HepG2 (cell line): ENCODE results near the gene ANAPC10. TPM values are rescaled to one million over a fixed set of nuclear protein-coding genes. Genes with fewer than 3 reads are reported as not detected.

Experiments used
- ATAC-seq: fragments of 200-7000 bp; cut with Tn5 transposase; 3 replicates; pipeline ENCODE4 v1.9.1; 2020; ENCODE audit warnings: mild to moderate bottlenecking, moderate library complexity
- BruUV-seq: library from RNA; stranded (reverse); fragments of 400-500 nt; replicated peaks from 2 replicates; lab custom pipeline; 2021; lab: Mats Ljungman, UMichigan
- CTCF ChIA-PET: fragments of 300-600 bp; formaldehyde crosslinking; extraction: SDS; loops from one replicate; lab custom pipeline; 2021; ENCODE audit warnings: low total read pairs, inconsistent platforms, low intra/inter-chr PET ratio; lab: Yijun Ruan, JAX
- POLR2A ChIA-PET: fragments of 350-600 bp; sonication (Branson Sonifier 250); formaldehyde crosslinking; loops from one replicate; lab custom pipeline; 2020; ENCODE audit warnings: antibody characterized with exemption, inconsistent platforms; lab: Yijun Ruan, JAX
- DNase-seq: peaks from one replicate; pipeline ENCODE4 v3.0.0-alpha.2; 2015; ENCODE audit warnings: low spot score
- FAIRE-seq: peaks from 3 replicates; lab custom pipeline; 2011; peaks lifted over from hg19 to GRCh38; lab: Jason Lieb, UNC
- H2AFZ ChIP-seq: one replicate; pipeline ENCODE4 v1.6.1; 2011; ENCODE audit warnings: low read length, inconsistent platforms
- H3K27ac ChIP-seq: fragments of 300-600 bp; 3 replicates; pipeline ENCODE4 v1.8.0; 2011; ENCODE audit warnings: mixed run types, mild to moderate bottlenecking, mixed read lengths, low read length, inconsistent platforms; ENCODE audit not compliant: insufficient read depth; ENCODE audit errors: extremely low read length
- H3K27me3 ChIP-seq, 2 experiments: fragments of 200-600 bp in 1 of 2; 2 replicates in 1 of 2; 3 replicates in 1 of 2; pipeline versions ENCODE4 v1.6.0 to v1.8.0; 2011; ENCODE audit warnings: low read length in 2 of 2, mild to moderate bottlenecking in 2 of 2, moderate library complexity in 2 of 2, inconsistent platforms in 1 of 2; ENCODE audit not compliant: insufficient read depth in 2 of 2, control insufficient read depth in 1 of 2
- H3K36me3 ChIP-seq, 2 experiments: fragments of 200-600 bp in 1 of 2; replicated peaks in 1 of 2; 2 replicates in 1 of 2; 3 replicates in 1 of 2; pipeline versions ENCODE4 v1.5.1 to v1.8.0; 2011; ENCODE audit warnings: low read length in 2 of 2, inconsistent platforms in 1 of 2; ENCODE audit not compliant: insufficient read depth in 2 of 2, control insufficient read depth in 1 of 2
- H3K4me1 ChIP-seq: 2 replicates; pipeline ENCODE4 v1.5.1; 2012; ENCODE audit warnings: low read length, inconsistent platforms; ENCODE audit not compliant: insufficient read depth
- H3K4me2 ChIP-seq: 2 replicates; pipeline ENCODE4 v1.6.0; 2011; ENCODE audit warnings: low read depth, low read length, inconsistent platforms
- H3K4me3 ChIP-seq, 3 experiments: fragments of 200-600 bp in 1 of 3; sonication (generic), shearing (Covaris generic) in 1 of 3; replicated peaks in 1 of 3; 2 replicates each; pipeline ENCODE4 v1.5.1; 2011 to 2016; ENCODE audit warnings: low read length in 3 of 3, inconsistent platforms in 2 of 3, low read depth in 2 of 3, mild to moderate bottlenecking in 2 of 3, control low read depth in 1 of 3, mixed read lengths in 1 of 3; ENCODE audit not compliant: insufficient read depth in 1 of 3
- H3K79me2 ChIP-seq: one replicate; pipeline ENCODE4 v1.6.1; 2011; ENCODE audit warnings: low read length, inconsistent platforms; ENCODE audit not compliant: insufficient read depth
- H3K9ac ChIP-seq: 2 replicates; pipeline ENCODE4 v1.6.0; 2011; ENCODE audit warnings: mild to moderate bottlenecking, low read depth, low read length, inconsistent platforms; ENCODE audit not compliant: insufficient read depth
- H3K9me3 ChIP-seq: 2 replicates; pipeline ENCODE4 v1.5.1; 2012; ENCODE audit warnings: mild to moderate bottlenecking, low read length
- H4K20me1 ChIP-seq: 2 replicates; pipeline ENCODE4 v1.6.0; 2011; ENCODE audit warnings: inconsistent platforms, mild to moderate bottlenecking, low read length, moderate library complexity; ENCODE audit not compliant: insufficient read depth
- DR1 ChIP-seq: sonication (generic); formaldehyde crosslinking; IDR thresholded peaks from 2 replicates; pipeline ENCODE4 v1.8.0; 2021; ENCODE audit warnings: mild to moderate bottlenecking, missing genetic modification reagents, inconsistent platforms
- ELF3 ChIP-seq: IDR thresholded peaks from 2 replicates; pipeline ENCODE4 v1.6.1; 2016; ENCODE audit warnings: missing genetic modification reagents, missing compliant biosample characterization
- FOSL2 ChIP-seq: sonication (generic); formaldehyde crosslinking; IDR thresholded peaks from 2 replicates; pipeline ENCODE4 v1.4.0; 2020; ENCODE audit warnings: missing genetic modification reagents
- MTA3 ChIP-seq: sonication (generic); formaldehyde crosslinking; IDR thresholded peaks from 2 replicates; pipeline ENCODE4 v1.4.0; 2020; ENCODE audit warnings: missing genetic modification reagents
- NAIF1 ChIP-seq: sonication (generic); formaldehyde crosslinking; IDR thresholded peaks from 2 replicates; pipeline ENCODE4 v1.5.0; 2020; ENCODE audit warnings: mild to moderate bottlenecking, missing genetic modification reagents, borderline replicate concordance
- RBAK ChIP-seq: sonication (generic); formaldehyde crosslinking; IDR thresholded peaks from 2 replicates; pipeline ENCODE4 v1.5.1; 2020; ENCODE audit warnings: mild to moderate bottlenecking, missing genetic modification reagents
- ZNF225 ChIP-seq: sonication (generic); formaldehyde crosslinking; IDR thresholded peaks from 2 replicates; pipeline ENCODE4 v1.4.0; 2020; ENCODE audit warnings: mild to moderate bottlenecking, missing genetic modification reagents
- ZNF234 ChIP-seq: sonication (generic); formaldehyde crosslinking; conservative IDR thresholded peaks from 2 replicates; pipeline ENCODE4 v1.5.1; 2020; ENCODE audit warnings: mild to moderate bottlenecking, missing genetic modification reagents
- ZNF329 ChIP-seq: sonication (generic); formaldehyde crosslinking; IDR thresholded peaks from 2 replicates; pipeline ENCODE4 v1.9.0; 2021; ENCODE audit warnings: low read depth, mild to moderate bottlenecking, missing genetic modification reagents
- ZNF333 ChIP-seq: sonication (generic); formaldehyde crosslinking; IDR thresholded peaks from 2 replicates; pipeline ENCODE4 v1.4.0; 2020; ENCODE audit warnings: mild to moderate bottlenecking, missing genetic modification reagents, borderline replicate concordance
- in situ Hi-C: cut with HindIII; loops from 2 replicates; pipeline ENCODE4 v1.10.0; 2017; ENCODE audit warnings: low pct_unique_long_range_greater_than_20kb; ENCODE audit not compliant: extremely low pct_ligation_motif_present
- intact Hi-C: fragments of 100-400 bp; cut with micrococcal nuclease; formaldehyde crosslinking; loops from one replicate; pipeline ENCODE4 v1.10.0; 2022; ENCODE audit not compliant: unreplicated experiment
- polyA plus RNA-seq, 8 experiments: library from polyadenylated mRNA; depleted of rRNA in 3 of 8; stranded (reverse) in 7 of 8; unstranded in 1 of 8; fragments of >200 nt; fragmentation: Illumina TruSeq in 4 of 8; extraction: Trizol in 4 of 8; gene quantifications; 2 replicates each; pipeline versions ENCODE4 v1.2.1 to v1.2.3, GENCODE V29; 2011 to 2016; ENCODE audit warnings: low read depth in 4 of 8, missing spikeins in 1 of 8, mixed read lengths in 1 of 8; ENCODE audit not compliant: insufficient read depth in 1 of 8
- total RNA-seq, 5 experiments: library from RNA; depleted of rRNA; stranded (reverse); fragments of >200 nt; fragmentation: Illumina TruSeq; extraction: Trizol; gene quantifications; 2 replicates each; pipeline ENCODE4 v1.2.3, GENCODE V29; 2016; ENCODE audit warnings: low read depth in 1 of 5
- TF ChIP-seq, protein P1 (sequence below), 2 experiments: sonication (generic) in 1 of 2; formaldehyde crosslinking in 1 of 2; IDR thresholded peaks; 2 replicates each; pipeline versions ENCODE4 v1.4.0 to v1.6.1; 2018 to 2020; ENCODE audit warnings: missing genetic modification reagents in 2 of 2, borderline replicate concordance in 1 of 2, low read depth in 1 of 2, mild to moderate bottlenecking in 1 of 2, missing biosample characterization in 1 of 2
- TF ChIP-seq, protein P2 (sequence below): sonication (generic); formaldehyde crosslinking; conservative IDR thresholded peaks from 2 replicates; pipeline ENCODE4 v1.8.0; 2022; ENCODE audit warnings: low read depth, missing genetic modification reagents
- TF ChIP-seq, protein P3 (sequence below): IDR thresholded peaks from 2 replicates; pipeline ENCODE4 v1.6.1; 2016; ENCODE audit warnings: mild to moderate bottlenecking
- TF ChIP-seq, protein P4 (sequence below): sonication (generic); formaldehyde crosslinking; IDR thresholded peaks from 2 replicates; pipeline ENCODE4 v1.5.0; 2020; ENCODE audit warnings: mild to moderate bottlenecking, missing genetic modification reagents
- TF ChIP-seq, protein P5 (sequence below): sonication (generic); formaldehyde crosslinking; IDR thresholded peaks from 2 replicates; pipeline ENCODE4 v1.5.1; 2020; ENCODE audit warnings: mild to moderate bottlenecking, moderate library complexity, missing genetic modification reagents

Gene ANAPC10
- total and polyA plus RNA-seq, 2 of the 13 experiments (the other 11 are each of a cell fraction or from before 2014, with no cell fraction given) = 21.9 to 32.7 TPM

DNA sequence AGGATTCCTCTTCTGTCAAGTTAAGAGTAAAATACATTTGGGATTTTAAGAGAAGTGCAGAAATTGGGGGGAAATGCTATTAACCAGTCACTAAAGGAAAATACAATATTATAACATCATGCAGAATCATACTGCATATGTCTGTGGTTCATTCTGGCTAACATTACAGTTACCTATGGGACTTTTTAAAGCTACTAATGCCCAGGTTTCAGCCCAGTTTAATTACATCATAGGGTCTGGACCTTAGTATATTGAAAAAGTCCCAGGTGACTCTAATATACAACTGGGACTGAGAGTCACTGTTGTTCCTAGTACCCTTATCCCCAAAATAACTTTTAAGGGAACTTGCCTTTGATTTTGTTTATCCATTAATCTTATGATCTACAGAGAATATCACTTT, 10.1 kb upstream of the ANAPC10 start:
- Histone ChIP-seq H4K20me1 (peaks cover 4% of the 10 kb centered on the region; the same call in 1 of the 2 replicates), H3K9me3 (no peaks in the 10 kb centered on the region), H3K4me1 (peaks cover 21% of the 10 kb centered on the region; the same call in 1 of the 2 replicates), H3K4me2 (no peak overlapping the region), H3K36me3 (peaks cover 9 to 75% of the 10 kb centered on the region in 2 experiments), H3K79me2 (peaks cover 12% of the 10 kb centered on the region), H3K27ac (no peak overlapping the region), H2AFZ (no peak overlapping the region), H3K27me3 (no peaks in the 10 kb centered on the region), H3K9ac (no peak overlapping the region), H3K4me3 (no peak overlapping the region)
- FAIRE-seq (no peak), ATAC-seq (no peak), DNase-seq (no peak)
- no TSS peak for BruUV-seq
- ChIA-PET POLR2A (no interaction called here), CTCF (no interaction called here)
- in situ Hi-C loops (loop anchor here (25.0 kb wide), 1 partner anchor 1596 kb away; the partner anchor contains the start of gene SMARCA5), intact Hi-C loops (no loop called here)
- TF ChIP-seq ZNF329 = no peak
- TF ChIP-seq RBAK (CRISPR knock-in tag) = no peak
- TF ChIP-seq, protein P1, sequence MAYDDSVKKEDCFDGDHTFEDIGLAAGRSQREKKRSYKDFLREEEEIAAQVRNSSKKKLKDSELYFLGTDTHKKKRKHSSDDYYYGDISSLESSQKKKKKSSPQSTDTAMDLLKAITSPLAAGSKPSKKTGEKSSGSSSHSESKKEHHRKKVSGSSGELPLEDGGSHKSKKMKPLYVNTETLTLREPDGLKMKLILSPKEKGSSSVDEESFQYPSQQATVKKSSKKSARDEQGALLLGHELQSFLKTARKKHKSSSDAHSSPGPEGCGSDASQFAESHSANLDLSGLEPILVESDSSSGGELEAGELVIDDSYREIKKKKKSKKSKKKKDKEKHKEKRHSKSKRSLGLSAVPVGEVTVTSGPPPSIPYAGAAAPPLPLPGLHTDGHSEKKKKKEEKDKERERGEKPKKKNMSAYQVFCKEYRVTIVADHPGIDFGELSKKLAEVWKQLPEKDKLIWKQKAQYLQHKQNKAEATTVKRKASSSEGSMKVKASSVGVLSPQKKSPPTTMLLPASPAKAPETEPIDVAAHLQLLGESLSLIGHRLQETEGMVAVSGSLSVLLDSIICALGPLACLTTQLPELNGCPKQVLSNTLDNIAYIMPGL (CRISPR knock-in tag; IDR thresholded peaks at IDR 0.05; ENCODE audit: borderline replicate concordance in 1 of 2, low read depth in 1 of 2) = no peak
- TF ChIP-seq FOSL2 (CRISPR knock-in tag) = no peak
- TF ChIP-seq, protein P2, sequence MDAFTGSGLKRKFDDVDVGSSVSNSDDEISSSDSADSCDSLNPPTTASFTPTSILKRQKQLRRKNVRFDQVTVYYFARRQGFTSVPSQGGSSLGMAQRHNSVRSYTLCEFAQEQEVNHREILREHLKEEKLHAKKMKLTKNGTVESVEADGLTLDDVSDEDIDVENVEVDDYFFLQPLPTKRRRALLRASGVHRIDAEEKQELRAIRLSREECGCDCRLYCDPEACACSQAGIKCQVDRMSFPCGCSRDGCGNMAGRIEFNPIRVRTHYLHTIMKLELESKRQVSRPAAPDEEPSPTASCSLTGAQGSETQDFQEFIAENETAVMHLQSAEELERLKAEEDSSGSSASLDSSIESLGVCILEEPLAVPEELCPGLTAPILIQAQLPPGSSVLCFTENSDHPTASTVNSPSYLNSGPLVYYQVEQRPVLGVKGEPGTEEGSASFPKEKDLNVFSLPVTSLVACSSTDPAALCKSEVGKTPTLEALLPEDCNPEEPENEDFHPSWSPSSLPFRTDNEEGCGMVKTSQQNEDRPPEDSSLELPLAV (CRISPR knock-in tag) = no peak
- TF ChIP-seq, protein P3, sequence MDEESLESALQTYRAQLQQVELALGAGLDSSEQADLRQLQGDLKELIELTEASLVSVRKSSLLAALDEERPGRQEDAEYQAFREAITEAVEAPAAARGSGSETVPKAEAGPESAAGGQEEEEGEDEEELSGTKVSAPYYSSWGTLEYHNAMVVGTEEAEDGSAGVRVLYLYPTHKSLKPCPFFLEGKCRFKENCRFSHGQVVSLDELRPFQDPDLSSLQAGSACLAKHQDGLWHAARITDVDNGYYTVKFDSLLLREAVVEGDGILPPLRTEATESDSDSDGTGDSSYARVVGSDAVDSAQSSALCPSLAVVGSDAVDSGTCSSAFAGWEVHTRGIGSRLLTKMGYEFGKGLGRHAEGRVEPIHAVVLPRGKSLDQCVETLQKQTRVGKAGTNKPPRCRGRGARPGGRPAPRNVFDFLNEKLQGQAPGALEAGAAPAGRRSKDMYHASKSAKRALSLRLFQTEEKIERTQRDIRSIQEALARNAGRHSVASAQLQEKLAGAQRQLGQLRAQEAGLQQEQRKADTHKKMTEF (CRISPR knock-in tag) = no peak
- TF ChIP-seq, protein P4, sequence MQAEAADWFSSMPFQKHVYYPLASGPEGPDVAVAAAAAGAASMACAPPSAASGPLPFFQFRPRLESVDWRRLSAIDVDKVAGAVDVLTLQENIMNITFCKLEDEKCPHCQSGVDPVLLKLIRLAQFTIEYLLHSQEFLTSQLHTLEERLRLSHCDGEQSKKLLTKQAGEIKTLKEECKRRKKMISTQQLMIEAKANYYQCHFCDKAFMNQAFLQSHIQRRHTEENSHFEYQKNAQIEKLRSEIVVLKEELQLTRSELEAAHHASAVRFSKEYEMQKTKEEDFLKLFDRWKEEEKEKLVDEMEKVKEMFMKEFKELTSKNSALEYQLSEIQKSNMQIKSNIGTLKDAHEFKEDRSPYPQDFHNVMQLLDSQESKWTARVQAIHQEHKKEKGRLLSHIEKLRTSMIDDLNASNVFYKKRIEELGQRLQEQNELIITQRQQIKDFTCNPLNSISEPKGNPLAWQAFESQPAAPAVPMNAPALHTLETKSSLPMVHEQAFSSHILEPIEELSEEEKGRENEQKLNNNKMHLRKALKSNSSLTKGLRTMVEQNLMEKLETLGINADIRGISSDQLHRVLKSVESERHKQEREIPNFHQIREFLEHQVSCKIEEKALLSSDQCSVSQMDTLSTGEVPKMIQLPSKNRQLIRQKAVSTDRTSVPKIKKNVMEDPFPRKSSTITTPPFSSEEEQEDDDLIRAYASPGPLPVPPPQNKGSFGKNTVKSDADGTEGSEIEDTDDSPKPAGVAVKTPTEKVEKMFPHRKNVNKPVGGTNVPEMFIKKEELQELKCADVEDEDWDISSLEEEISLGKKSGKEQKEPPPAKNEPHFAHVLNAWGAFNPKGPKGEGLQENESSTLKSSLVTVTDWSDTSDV (CRISPR knock-in tag) = no peak
- TF ChIP-seq ZNF333 = no peak
- TF ChIP-seq DR1 (CRISPR knock-in tag) = no peak
- TF ChIP-seq ZNF225 (CRISPR knock-in tag) = no peak
- no peak for TF ChIP-seq ZNF234 (CRISPR knock-in tag)
- no peak for TF ChIP-seq ELF3 (CRISPR knock-in tag)
- TF ChIP-seq, protein P5, sequence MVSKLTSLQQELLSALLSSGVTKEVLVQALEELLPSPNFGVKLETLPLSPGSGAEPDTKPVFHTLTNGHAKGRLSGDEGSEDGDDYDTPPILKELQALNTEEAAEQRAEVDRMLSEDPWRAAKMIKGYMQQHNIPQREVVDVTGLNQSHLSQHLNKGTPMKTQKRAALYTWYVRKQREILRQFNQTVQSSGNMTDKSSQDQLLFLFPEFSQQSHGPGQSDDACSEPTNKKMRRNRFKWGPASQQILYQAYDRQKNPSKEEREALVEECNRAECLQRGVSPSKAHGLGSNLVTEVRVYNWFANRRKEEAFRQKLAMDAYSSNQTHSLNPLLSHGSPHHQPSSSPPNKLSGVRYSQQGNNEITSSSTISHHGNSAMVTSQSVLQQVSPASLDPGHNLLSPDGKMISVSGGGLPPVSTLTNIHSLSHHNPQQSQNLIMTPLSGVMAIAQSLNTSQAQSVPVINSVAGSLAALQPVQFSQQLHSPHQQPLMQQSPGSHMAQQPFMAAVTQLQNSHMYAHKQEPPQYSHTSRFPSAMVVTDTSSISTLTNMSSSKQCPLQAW (CRISPR knock-in tag) = no peak
- TF ChIP-seq MTA3 (CRISPR knock-in tag) = no peak
- TF ChIP-seq NAIF1 = no peak
